HepG2 (cell line): ENCODE results near the gene PHF13. TPM values are rescaled to one million over a fixed set of nuclear protein-coding genes. Genes with fewer than 3 reads are reported as not detected.

Experiments
- ADNP ChIP-seq: sonication (generic); formaldehyde crosslinking; IDR thresholded peaks from 2 replicates; pipeline ENCODE4 v1.4.0; 2020; ENCODE audit warnings: missing genetic modification reagents
- DZIP1 ChIP-seq: sonication (generic); formaldehyde crosslinking; IDR thresholded peaks from 2 replicates; pipeline ENCODE4 v1.5.0; 2020; ENCODE audit warnings: mild to moderate bottlenecking, missing genetic modification reagents
- ELF1 ChIP-seq: sonication (generic); formaldehyde crosslinking; IDR thresholded peaks from 2 replicates; pipeline ENCODE4 v1.4.0; 2020; ENCODE audit warnings: missing genetic modification reagents
- GTF2F1 ChIP-seq: fragments of 150-350 bp; IDR thresholded peaks from 2 replicates; pipeline ENCODE4 v1.6.1; 2014; ENCODE audit warnings: low read length
- JUND ChIP-seq: sonication (generic); formaldehyde crosslinking; IDR thresholded peaks from 2 replicates; pipeline ENCODE4 v1.8.0; 2022; ENCODE audit warnings: mild to moderate bottlenecking, missing genetic modification reagents
- KDM5B ChIP-seq: sonication (generic); formaldehyde crosslinking; IDR thresholded peaks from 2 replicates; pipeline ENCODE4 v1.4.0; 2020; ENCODE audit warnings: missing genetic modification reagents, mild to moderate bottlenecking, borderline replicate concordance
- MIXL1 ChIP-seq: IDR thresholded peaks from 2 replicates; pipeline ENCODE4 v1.6.1; 2016
- MZF1 ChIP-seq: sonication (generic); formaldehyde crosslinking; IDR thresholded peaks from 2 replicates; pipeline ENCODE4 v1.8.1; 2023; ENCODE audit warnings: mild to moderate bottlenecking, missing genetic modification reagents, borderline replicate concordance
- NFIC ChIP-seq: IDR thresholded peaks from 2 replicates; pipeline ENCODE4 v1.6.1; 2012; ENCODE audit warnings: mild to moderate bottlenecking, low read length, inconsistent platforms
- PLSCR1 ChIP-seq: sonication (generic); formaldehyde crosslinking; IDR thresholded peaks from 2 replicates; pipeline ENCODE4 v1.5.0; 2020; ENCODE audit warnings: missing genetic modification reagents, mild to moderate bottlenecking, borderline replicate concordance
- RFX1 ChIP-seq: fragments of 450-650 bp; IDR thresholded peaks from 2 replicates; pipeline ENCODE4 v1.6.1; 2017
- SMARCE1 ChIP-seq: fragments of 450-650 bp; IDR thresholded peaks from 2 replicates; pipeline ENCODE4 v1.6.1; 2017; ENCODE audit warnings: borderline replicate concordance
- SP5 ChIP-seq: IDR thresholded peaks from 2 replicates; pipeline ENCODE4 v1.6.1; 2016; ENCODE audit warnings: low read depth, borderline replicate concordance
- SRSF4 ChIP-seq: fragments of 200-400 bp; formaldehyde crosslinking; IDR thresholded peaks from one replicate; pipeline ENCODE4 v1.6.1; 2018; ENCODE audit warnings: mild to moderate bottlenecking, low read depth, low read length, moderate library complexity; ENCODE audit not compliant: poor library complexity, severe bottlenecking
- TBX2 ChIP-seq: sonication (generic); formaldehyde crosslinking; IDR thresholded peaks from 2 replicates; pipeline ENCODE4 v1.5.0; 2020; ENCODE audit warnings: missing genetic modification reagents, mild to moderate bottlenecking, borderline replicate concordance
- TOPORS ChIP-seq: sonication (generic); formaldehyde crosslinking; IDR thresholded peaks from 2 replicates; pipeline ENCODE4 v1.8.0; 2023; ENCODE audit warnings: mild to moderate bottlenecking, missing genetic modification reagents
- ZBTB38 ChIP-seq: sonication (generic); formaldehyde crosslinking; IDR thresholded peaks from 2 replicates; pipeline ENCODE4 v1.5.1; 2020; ENCODE audit warnings: mild to moderate bottlenecking, missing genetic modification reagents
- ZNF121 ChIP-seq: sonication (generic); formaldehyde crosslinking; IDR thresholded peaks from 2 replicates; pipeline ENCODE4 v1.5.0; 2020; ENCODE audit warnings: mild to moderate bottlenecking, missing genetic modification reagents
- ZNF557 ChIP-seq: sonication (generic); formaldehyde crosslinking; IDR thresholded peaks from 2 replicates; pipeline ENCODE4 v1.4.0; 2020; ENCODE audit warnings: missing genetic modification reagents
- ZNF710 ChIP-seq: sonication (generic); formaldehyde crosslinking; IDR thresholded peaks from 2 replicates; pipeline ENCODE4 v1.5.0; 2020; ENCODE audit warnings: mild to moderate bottlenecking, missing genetic modification reagents, borderline replicate concordance
- ZNF891 ChIP-seq: sonication (generic); formaldehyde crosslinking; IDR thresholded peaks from 2 replicates; pipeline ENCODE4 v1.5.0; 2020; ENCODE audit warnings: mild to moderate bottlenecking, missing genetic modification reagents
- polyA plus RNA-seq, 8 experiments: library from polyadenylated mRNA; depleted of rRNA in 3 of 8; stranded (reverse) in 7 of 8; unstranded in 1 of 8; fragments of >200 nt; fragmentation: Illumina TruSeq in 4 of 8; extraction: Trizol in 4 of 8; gene quantifications; 2 replicates each; pipeline versions ENCODE4 v1.2.1 to v1.2.3, GENCODE V29; 2011 to 2016; ENCODE audit warnings: low read depth in 4 of 8, missing spikeins in 1 of 8, mixed read lengths in 1 of 8; ENCODE audit not compliant: insufficient read depth in 1 of 8
- total RNA-seq, 5 experiments: library from RNA; depleted of rRNA; stranded (reverse); fragments of >200 nt; fragmentation: Illumina TruSeq; extraction: Trizol; gene quantifications; 2 replicates each; pipeline ENCODE4 v1.2.3, GENCODE V29; 2016; ENCODE audit warnings: low read depth in 1 of 5
- TF ChIP-seq, protein P1 (sequence below): IDR thresholded peaks from 2 replicates; pipeline ENCODE4 v1.6.1; 2018; ENCODE audit warnings: missing genetic modification reagents, mild to moderate bottlenecking, missing compliant biosample characterization
- TF ChIP-seq, protein P2 (sequence below): sonication (generic); formaldehyde crosslinking; IDR thresholded peaks from 2 replicates; pipeline ENCODE4 v1.5.0; 2020; ENCODE audit warnings: missing genetic modification reagents

The PHF13 gene
- total and polyA plus RNA-seq, 2 of the 13 experiments (the other 11 are each of a cell fraction or from before 2014, with no cell fraction given): 4.7 to 7.4 TPM

DNA sequence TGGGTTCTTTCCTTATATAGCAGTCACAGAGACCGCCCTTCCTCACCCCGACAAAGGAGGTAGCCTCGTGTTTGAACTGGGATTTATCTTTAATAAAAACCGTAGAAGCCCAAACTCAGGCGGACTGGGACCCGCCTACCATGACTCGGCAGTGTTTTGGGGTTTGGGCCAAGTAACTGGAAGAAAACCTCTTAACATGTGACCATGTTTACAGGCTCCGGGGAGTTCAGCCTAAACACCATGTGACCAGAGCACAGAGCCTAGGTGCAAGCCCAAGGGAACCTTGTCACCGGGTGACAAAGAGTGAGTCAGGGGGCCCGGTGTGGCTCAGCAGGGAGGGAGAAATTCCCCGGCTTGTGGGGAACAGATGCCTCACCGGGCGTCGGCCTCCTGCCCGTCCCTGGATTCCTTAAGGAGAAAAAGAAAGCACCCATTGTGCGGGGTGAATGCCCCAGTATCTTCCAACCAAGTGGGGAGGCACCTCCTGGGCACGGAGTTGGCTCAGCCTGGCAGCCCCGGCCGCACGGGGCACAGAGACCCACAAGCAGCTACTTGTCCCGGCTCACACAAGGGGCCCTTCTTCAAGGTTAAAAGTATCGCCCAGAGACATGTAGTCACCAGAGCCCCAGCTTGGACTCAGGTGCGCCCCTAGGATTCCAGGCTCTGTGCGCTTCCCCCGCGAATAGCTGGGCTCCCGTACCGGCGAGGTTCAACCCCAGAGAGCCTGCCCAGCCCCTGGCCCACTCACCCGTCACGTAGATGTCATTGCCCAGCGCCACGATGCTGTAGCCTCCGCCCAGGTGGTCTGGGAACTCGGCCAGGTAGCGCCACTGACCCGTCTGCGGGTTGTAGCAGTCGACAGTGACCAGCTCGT lies 12.2 kb upstream of the PHF13 start (continued):
- no peak for TF ChIP-seq ZBTB38 (CRISPR knock-in tag)
- no peak for TF ChIP-seq NFIC
- TF ChIP-seq SRSF4: no peak
- TF ChIP-seq, protein P1, sequence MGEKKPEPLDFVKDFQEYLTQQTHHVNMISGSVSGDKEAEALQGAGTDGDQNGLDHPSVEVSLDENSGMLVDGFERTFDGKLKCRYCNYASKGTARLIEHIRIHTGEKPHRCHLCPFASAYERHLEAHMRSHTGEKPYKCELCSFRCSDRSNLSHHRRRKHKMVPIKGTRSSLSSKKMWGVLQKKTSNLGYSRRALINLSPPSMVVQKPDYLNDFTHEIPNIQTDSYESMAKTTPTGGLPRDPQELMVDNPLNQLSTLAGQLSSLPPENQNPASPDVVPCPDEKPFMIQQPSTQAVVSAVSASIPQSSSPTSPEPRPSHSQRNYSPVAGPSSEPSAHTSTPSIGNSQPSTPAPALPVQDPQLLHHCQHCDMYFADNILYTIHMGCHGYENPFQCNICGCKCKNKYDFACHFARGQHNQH (CRISPR knock-in tag): peak; percentile 57; the same call in 1 of the 2 replicates
- no peak for TF ChIP-seq MZF1 (CRISPR knock-in tag)
- no peak for TF ChIP-seq JUND (CRISPR knock-in tag)
- no peak; the same call in 1 of the 2 replicates for TF ChIP-seq TOPORS (CRISPR knock-in tag)
- TF ChIP-seq KDM5B: no peak; the same call in 1 of the 2 replicates
- TF ChIP-seq ELF1: no peak
- no peak for TF ChIP-seq GTF2F1
- no peak for TF ChIP-seq PLSCR1 (CRISPR knock-in tag)
- TF ChIP-seq MIXL1 (CRISPR knock-in tag): no peak
- no peak for TF ChIP-seq ZNF891 (CRISPR knock-in tag)
- TF ChIP-seq DZIP1 (CRISPR knock-in tag): 0 out of 2 replicates have a peak, but pooled peaks have one; percentile 20
- 0 out of 2 replicates have a peak, but pooled peaks have one; percentile 20 for TF ChIP-seq ZNF710 (CRISPR knock-in tag)
- no peak for TF ChIP-seq SMARCE1
- no peak for TF ChIP-seq ADNP (CRISPR knock-in tag)
- peak; percentile 41; the same call in 1 of the 2 replicates for TF ChIP-seq TBX2 (CRISPR knock-in tag)
- TF ChIP-seq, protein P2, sequence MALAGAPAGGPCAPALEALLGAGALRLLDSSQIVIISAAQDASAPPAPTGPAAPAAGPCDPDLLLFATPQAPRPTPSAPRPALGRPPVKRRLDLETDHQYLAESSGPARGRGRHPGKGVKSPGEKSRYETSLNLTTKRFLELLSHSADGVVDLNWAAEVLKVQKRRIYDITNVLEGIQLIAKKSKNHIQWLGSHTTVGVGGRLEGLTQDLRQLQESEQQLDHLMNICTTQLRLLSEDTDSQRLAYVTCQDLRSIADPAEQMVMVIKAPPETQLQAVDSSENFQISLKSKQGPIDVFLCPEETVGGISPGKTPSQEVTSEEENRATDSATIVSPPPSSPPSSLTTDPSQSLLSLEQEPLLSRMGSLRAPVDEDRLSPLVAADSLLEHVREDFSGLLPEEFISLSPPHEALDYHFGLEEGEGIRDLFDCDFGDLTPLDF (CRISPR knock-in tag): no peak
- TF ChIP-seq ZNF121 (CRISPR knock-in tag): no peak
- TF ChIP-seq SP5 (CRISPR knock-in tag): peak; percentile 33; the same call in 1 of the 2 replicates
- TF ChIP-seq RFX1: no peak
- TF ChIP-seq ZNF557 (CRISPR knock-in tag): no peak
